K562 (cell line): ENCODE measurements around the gene EIF3K. TPM values are rescaled to one million over a fixed set of nuclear protein-coding genes. Genes with fewer than 3 reads are reported as not detected.
A peak's percentile ranks its signal among the peaks of the same experiment; 100 is the strongest.

ENCODE experiments used
- ATF4 ChIP-seq: fragments of 450-650 bp; formaldehyde crosslinking; IDR thresholded peaks from 2 replicates; pipeline ENCODE4 v1.4.0; 2022; ENCODE audit warnings: mild to moderate bottlenecking, moderate library complexity
- ATF6 ChIP-seq: sonication (generic); formaldehyde crosslinking; IDR thresholded peaks from 2 replicates; pipeline ENCODE4 v1.4.0; 2020; ENCODE audit warnings: mild to moderate bottlenecking, missing genetic modification reagents
- CBFB ChIP-seq: sonication (generic); formaldehyde crosslinking; IDR thresholded peaks from 2 replicates; pipeline ENCODE4 v1.4.0; 2020; ENCODE audit warnings: mild to moderate bottlenecking, missing genetic modification reagents
- DPF2 ChIP-seq: fragments of 450-650 bp; IDR thresholded peaks from 2 replicates; pipeline ENCODE4 v1.6.1; 2016
- ETV6 ChIP-seq, 3 experiments: fragments of 150-350 bp in 1 of 3; sonication (generic) in 1 of 3; formaldehyde crosslinking in 1 of 3; IDR thresholded peaks; 2 replicates each; pipeline versions ENCODE4 v1.6.1 to v1.8.0; 2014 to 2022; ENCODE audit warnings: borderline replicate concordance in 2 of 3, low read depth in 2 of 3, antibody characterized with exemption in 1 of 3, low read length in 1 of 3, mild to moderate bottlenecking in 1 of 3, missing genetic modification reagents in 1 of 3
- FOXP1 ChIP-seq: sonication (generic); formaldehyde crosslinking; IDR thresholded peaks from 2 replicates; pipeline ENCODE4 v1.8.0; 2022; ENCODE audit warnings: mild to moderate bottlenecking, missing genetic modification reagents
- JUN ChIP-seq, 2 experiments: sonication (generic) in 1 of 2; formaldehyde crosslinking in 1 of 2; IDR thresholded peaks; 2 replicates each; pipeline versions ENCODE4 v1.6.1 to v1.8.0; 2012 to 2022; ENCODE audit warnings: borderline replicate concordance in 2 of 2, mild to moderate bottlenecking in 2 of 2, improper control_type of control experiment in 1 of 2, low read depth in 1 of 2, low read length in 1 of 2, missing genetic modification reagents in 1 of 2
- OTX1 ChIP-seq: fragments of 450-650 bp; formaldehyde crosslinking; IDR thresholded peaks from 2 replicates; pipeline ENCODE4 v1.4.0; 2022; ENCODE audit warnings: mild to moderate bottlenecking
- PTTG1 ChIP-seq: fragments of 450-650 bp; IDR thresholded peaks from 2 replicates; pipeline ENCODE4 v1.6.1; 2016; ENCODE audit warnings: low read depth, mild to moderate bottlenecking, missing genetic modification characterization, missing compliant biosample characterization
- RBM14 ChIP-seq: fragments of 200-400 bp; formaldehyde crosslinking; IDR thresholded peaks from 2 replicates; pipeline ENCODE4 v1.6.1; 2018; ENCODE audit warnings: low read depth, mild to moderate bottlenecking, low read length, moderate library complexity, borderline replicate concordance; ENCODE audit not compliant: insufficient read depth
- SIN3B ChIP-seq: fragments of 450-650 bp; IDR thresholded peaks from 2 replicates; pipeline ENCODE4 v1.6.1; 2017; ENCODE audit warnings: low read depth, mild to moderate bottlenecking, moderate library complexity
- TCFL5 ChIP-seq: fragments of 250-450 bp; sonication (Bioruptor Pico); conservative IDR thresholded peaks from 2 replicates; pipeline ENCODE4 v1.6.1; 2021; ENCODE audit warnings: mild to moderate bottlenecking, moderate library complexity, matching md5 sums
- U2AF2 ChIP-seq: fragments of 200-400 bp; formaldehyde crosslinking; optimal IDR thresholded peaks from 2 replicates; pipeline ENCODE3; 2017; ENCODE audit warnings: low read depth, mild to moderate bottlenecking, low read length
- USF1 ChIP-seq: sonication (generic); formaldehyde crosslinking; IDR thresholded peaks from 2 replicates; pipeline ENCODE4 v1.9.0; 2022; ENCODE audit warnings: mild to moderate bottlenecking, missing genetic modification reagents
- VEZF1 ChIP-seq: fragments of 200-800 bp; sonication (Bioruptor generic); IDR thresholded peaks from 2 replicates; pipeline ENCODE4 v1.6.1; 2017; ENCODE audit warnings: missing genetic modification characterization, missing compliant biosample characterization
- ZBTB7A ChIP-seq: IDR thresholded peaks from 2 replicates; pipeline ENCODE4 v1.6.1; 2011; ENCODE audit warnings: low read depth, mild to moderate bottlenecking, low read length, moderate library complexity, borderline replicate concordance; ENCODE audit not compliant: control insufficient read depth
- ZNF239 ChIP-seq: fragments of 250-450 bp; sonication (Bioruptor Pico); IDR thresholded peaks from 2 replicates; pipeline ENCODE4 v1.4.0; 2020; ENCODE audit warnings: mild to moderate bottlenecking
- ZNF584 ChIP-seq: fragments of 200-800 bp; sonication (Bioruptor generic); IDR thresholded peaks from 2 replicates; pipeline ENCODE4 v1.6.1; 2016; ENCODE audit warnings: low read depth, mild to moderate bottlenecking, missing genetic modification characterization, missing compliant biosample characterization
- ZNF655 ChIP-seq: fragments of 250-450 bp; sonication (Bioruptor Pico); IDR thresholded peaks from 2 replicates; pipeline ENCODE4 v1.5.0; 2021
- ZNF717 ChIP-seq: fragments of 250-450 bp; sonication (Bioruptor Pico); IDR thresholded peaks from 2 replicates; pipeline ENCODE4 v1.5.0; 2021
- polyA plus RNA-seq, 8 experiments: library from polyadenylated mRNA; depleted of rRNA in 4 of 8; stranded (reverse) in 5 of 8; unstranded in 3 of 8; fragments of >200 nt; fragmentation: Nextera tagmentation in 2 of 8; fragmentation: Illumina TruSeq in 1 of 8; extraction: Ambion mirVana in 2 of 8; extraction: Trizol in 1 of 8; gene quantifications; 2 replicates each; pipeline versions ENCODE4 v1.2.1 to v1.2.3, GENCODE V29; 2011 to 2014; ENCODE audit warnings: inconsistent platforms in 1 of 8, missing spikeins in 1 of 8
- total RNA-seq, 7 experiments: library from RNA; depleted of rRNA in 6 of 7; stranded (reverse); fragments of >200 nt in 6 of 7; fragmentation: Illumina TruSeq in 2 of 7; extraction: Trizol in 2 of 7; gene quantifications; 2 replicates each; pipeline versions ENCODE4 v1.2.1 to v1.2.3, GENCODE V29; 2011 to 2021; ENCODE audit warnings: low replicate concordance in 1 of 7

Gene EIF3K
- total and polyA plus RNA-seq, 9 of the 15 experiments (the other 6 are each of a cell fraction or from before 2014, with no cell fraction given): 387 to 1,827 (median 733) TPM

GRCh38 chr19:38617764-38618589 lies 1.0 kb upstream of the EIF3K start, which contains the start of gene MAP4K1 (continued):
- TF ChIP-seq ZNF239 (CRISPR knock-in tag) (no peak), FOXP1 (CRISPR knock-in tag) (peak; percentile 60; the same call in 1 of the 2 replicates), U2AF2 (no peak), ZNF584 (CRISPR knock-in tag) (no peak), ETV6 (IDR thresholded peaks at IDR 0.05; ENCODE audit: borderline replicate concordance in 1 of 2, low read depth in 2 of 2, low read length in 1 of 2) (no peak), ETV6 (CRISPR knock-in tag; IDR thresholded peaks at IDR 0.05; ENCODE audit: borderline replicate concordance) (no peak), DPF2 (no peak), OTX1 (no peak), ATF4 (CRISPR knock-in tag) (no peak), JUN (IDR thresholded peaks at IDR 0.05; ENCODE audit: borderline replicate concordance, low read depth, low read length) (no peak; the same call in 1 of the 2 replicates), JUN (CRISPR knock-in tag; IDR thresholded peaks at IDR 0.05; ENCODE audit: borderline replicate concordance) (0 out of 2 replicates have a peak, but pooled peaks have one; percentile 19), ZBTB7A (peak; percentile 53; the same call in 1 of the 2 replicates), ZNF655 (no peak), CBFB (CRISPR knock-in tag) (0 out of 2 replicates have a peak, but pooled peaks have one; percentile 10), ATF6 (CRISPR knock-in tag) (no peak), VEZF1 (peak; percentile 39), RBM14 (no peak), TCFL5 (CRISPR knock-in tag) (no peak), ZNF717 (CRISPR knock-in tag) (no peak), USF1 (CRISPR knock-in tag) (no peak), PTTG1 (tag) (no peak), SIN3B (no peak)
